HFFc6 (cell line): ENCODE results near the gene CYTH4. TPM values are rescaled to one million over a fixed set of nuclear protein-coding genes. Genes with fewer than 3 reads are reported as not detected.
"Not testable (repeated sequence)": the region's sequence is repeated elsewhere in the genome, so short reads cannot be mapped to it uniquely, and the experiment has no call there.

Source experiments
- DNase-seq: peaks from one replicate; pipeline ENCODE4 v3.0.0-alpha.2; 2018
- H3K27ac Mint-ChIP-seq: 2 replicates; pipeline ENCODE4 v1.8.0; 2020; ENCODE audit warnings: mild to moderate bottlenecking, mixed read lengths
- H3K27me3 Mint-ChIP-seq: 2 replicates; pipeline ENCODE4 v1.8.0; 2021; ENCODE audit warnings: mild to moderate bottlenecking, moderate library complexity, mixed read lengths; ENCODE audit not compliant: insufficient read depth
- H3K36me3 Mint-ChIP-seq: 2 replicates; pipeline ENCODE4 v1.8.0; 2021; ENCODE audit warnings: low read depth, mixed read lengths
- H3K4me1 Mint-ChIP-seq: 2 replicates; pipeline ENCODE4 v1.8.0; 2020; ENCODE audit warnings: low read depth, mixed read lengths
- H3K4me3 Mint-ChIP-seq: 2 replicates; pipeline ENCODE4 v1.8.0; 2020; ENCODE audit warnings: mild to moderate bottlenecking, moderate library complexity, mixed read lengths
- H3K9me3 Mint-ChIP-seq: 2 replicates; pipeline ENCODE4 v1.8.0; 2020; ENCODE audit warnings: mild to moderate bottlenecking, mixed read lengths
- total RNA-seq, 6 experiments: library from RNA; stranded (reverse); fragmentation: NEBNext Ultra II Directional; extraction: Animal tissue kit (Norgen Biotek cat#: 25700); gene quantifications; 2 replicates in 1 of 6; 3 replicates in 5 of 6; pipeline ENCODE4 v1.2.3, GENCODE V29; 2021
- TF ChIP-seq, protein P1 (sequence below): fragments of 200-600 bp; sonication (generic); IDR thresholded peaks from 2 replicates; pipeline ENCODE4 v1.5.0; 2021; ENCODE audit warnings: antibody characterized with exemption, mild to moderate bottlenecking

CYTH4 gene
- total RNA-seq, 6 experiments from 2014 or later: 0.28 TPM; not detected in 5

DNA sequence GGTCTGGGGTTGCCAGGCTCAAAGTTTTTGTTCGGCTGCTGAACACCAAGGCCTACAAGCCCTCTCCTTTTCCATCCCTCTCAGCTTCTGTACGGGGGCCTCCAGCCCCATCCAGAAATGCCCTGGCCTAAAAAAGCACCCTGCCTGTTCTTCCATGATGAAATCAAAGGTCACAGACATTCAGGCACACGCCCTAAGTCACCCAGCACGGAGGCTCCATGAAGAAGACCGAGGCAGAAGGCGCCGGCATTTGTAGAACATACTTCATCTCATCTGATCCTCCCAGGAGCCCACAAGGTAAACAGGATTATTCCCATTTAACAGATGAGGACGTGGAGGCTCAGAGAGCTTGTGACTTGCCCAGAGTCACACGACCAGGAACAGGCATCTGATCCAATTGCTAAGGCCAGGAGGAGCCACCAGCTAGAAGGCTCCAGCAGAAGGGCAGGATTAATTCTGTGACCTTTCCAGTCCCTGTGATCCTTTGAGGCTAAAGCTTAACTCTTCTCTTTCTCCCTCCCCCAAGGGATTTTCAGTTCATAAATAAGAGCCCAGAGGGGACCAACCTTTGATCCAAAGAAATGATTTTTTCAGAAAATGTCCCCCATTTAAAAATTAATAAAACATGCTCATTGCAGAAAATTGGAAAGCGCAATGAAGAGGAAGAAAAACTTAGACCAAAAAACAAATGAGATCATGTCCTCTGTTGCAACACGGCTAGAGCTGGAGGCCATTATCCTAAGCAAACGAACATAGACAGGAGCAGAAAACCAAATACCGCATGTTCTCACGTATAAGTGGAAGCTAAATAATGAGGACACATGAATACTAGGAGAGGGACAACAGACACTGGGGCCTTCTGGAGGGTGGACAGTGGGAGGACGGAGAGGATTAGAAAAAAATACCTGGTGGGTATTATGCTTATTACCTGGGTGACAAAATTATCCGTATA is 38.7 kb downstream of the CYTH4 start:
- DNase-seq: no peak

DNA sequence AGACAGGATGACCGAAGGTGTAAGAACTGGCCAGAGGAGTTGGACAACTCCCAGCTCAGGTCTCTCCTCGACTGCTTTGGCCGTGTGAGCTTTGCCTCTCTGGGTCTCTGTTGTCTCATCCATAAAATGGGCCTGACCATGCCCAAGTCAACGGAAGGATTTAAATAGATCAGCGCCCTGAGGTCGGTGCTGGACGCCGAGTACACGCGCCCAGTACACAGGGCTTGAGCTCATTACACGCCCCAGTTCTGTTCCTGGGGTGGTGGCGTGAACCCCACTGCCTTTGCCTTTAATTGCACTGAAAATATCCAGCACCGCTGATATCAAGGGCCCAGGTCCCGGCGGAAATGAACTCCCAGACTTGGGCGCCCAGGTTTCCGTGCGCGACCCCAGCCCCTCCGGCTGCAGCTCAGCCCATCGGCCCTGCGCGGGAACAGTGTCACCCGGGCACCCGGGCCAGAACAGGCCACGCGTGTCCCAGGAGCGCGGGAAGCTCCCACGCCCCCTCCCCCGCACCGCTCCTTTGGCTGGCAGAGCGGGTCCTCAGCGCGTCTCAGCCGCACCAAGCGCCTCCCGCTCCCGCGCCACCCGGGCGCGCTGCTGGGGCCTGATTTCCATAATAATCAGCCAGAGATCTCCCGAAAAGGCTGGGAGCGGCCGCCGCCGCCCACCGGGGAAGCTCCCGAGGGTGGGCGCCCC is 42.2 kb downstream of the CYTH4 start:
- peaks cover 13% of the 10 kb centered on the region for H3K27me3 Mint-ChIP-seq
- no peak overlapping the region for H3K4me3 Mint-ChIP-seq
- peaks cover 8% of the 10 kb centered on the region for H3K36me3 Mint-ChIP-seq
- H3K9me3 Mint-ChIP-seq: peaks cover 12% of the 10 kb centered on the region; the same call in 1 of the 2 replicates
- peaks cover 45% of the 10 kb centered on the region for H3K4me1 Mint-ChIP-seq
- TF ChIP-seq, protein P1, sequence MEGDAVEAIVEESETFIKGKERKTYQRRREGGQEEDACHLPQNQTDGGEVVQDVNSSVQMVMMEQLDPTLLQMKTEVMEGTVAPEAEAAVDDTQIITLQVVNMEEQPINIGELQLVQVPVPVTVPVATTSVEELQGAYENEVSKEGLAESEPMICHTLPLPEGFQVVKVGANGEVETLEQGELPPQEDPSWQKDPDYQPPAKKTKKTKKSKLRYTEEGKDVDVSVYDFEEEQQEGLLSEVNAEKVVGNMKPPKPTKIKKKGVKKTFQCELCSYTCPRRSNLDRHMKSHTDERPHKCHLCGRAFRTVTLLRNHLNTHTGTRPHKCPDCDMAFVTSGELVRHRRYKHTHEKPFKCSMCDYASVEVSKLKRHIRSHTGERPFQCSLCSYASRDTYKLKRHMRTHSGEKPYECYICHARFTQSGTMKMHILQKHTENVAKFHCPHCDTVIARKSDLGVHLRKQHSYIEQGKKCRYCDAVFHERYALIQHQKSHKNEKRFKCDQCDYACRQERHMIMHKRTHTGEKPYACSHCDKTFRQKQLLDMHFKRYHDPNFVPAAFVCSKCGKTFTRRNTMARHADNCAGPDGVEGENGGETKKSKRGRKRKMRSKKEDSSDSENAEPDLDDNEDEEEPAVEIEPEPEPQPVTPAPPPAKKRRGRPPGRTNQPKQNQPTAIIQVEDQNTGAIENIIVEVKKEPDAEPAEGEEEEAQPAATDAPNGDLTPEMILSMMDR: no peak
- no peak for DNase-seq
- H3K27ac Mint-ChIP-seq: no peak overlapping the region

More for the DNA sequence above, 38.7 kb downstream of the CYTH4 start:
- Mint-ChIP-seq H3K9me3 (no peaks in the 10 kb centered on the region), H3K4me1 (peaks cover 40% of the 10 kb centered on the region), H3K4me3 (no peak overlapping the region), H3K36me3 (no peaks in the 10 kb centered on the region), H3K27ac (no peak overlapping the region), H3K27me3 (peaks cover 9% of the 10 kb centered on the region)
- TF ChIP-seq, protein P1: no peak

DNA sequence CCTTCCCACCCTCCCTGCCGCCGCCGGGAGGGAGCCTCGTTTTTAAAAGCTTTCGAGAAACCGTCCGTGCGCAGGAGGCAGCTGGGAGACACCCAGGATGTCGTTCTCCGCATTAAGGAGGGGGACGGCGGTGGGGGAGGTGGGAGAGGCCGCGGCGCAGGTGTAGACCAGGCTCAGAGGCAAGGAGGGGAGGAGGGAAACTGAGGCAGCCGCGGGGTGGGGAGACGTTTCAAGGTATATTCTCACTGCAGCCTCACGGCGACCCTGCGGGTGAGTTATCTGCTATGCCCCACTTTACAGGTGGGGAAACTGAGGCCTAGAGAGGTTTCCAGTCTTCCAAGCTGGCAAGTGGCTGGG is 42.7 kb downstream of the CYTH4 start:
- H3K4me1 Mint-ChIP-seq: peaks cover 50% of the 10 kb centered on the region
- DNase-seq: no peak
- no peak overlapping the region for H3K27ac Mint-ChIP-seq
- H3K9me3 Mint-ChIP-seq: peaks cover 12% of the 10 kb centered on the region; the same call in 1 of the 2 replicates
- peaks cover 8% of the 10 kb centered on the region for H3K36me3 Mint-ChIP-seq
- H3K27me3 Mint-ChIP-seq: peaks cover 13% of the 10 kb centered on the region
- no peak overlapping the region for H3K4me3 Mint-ChIP-seq
- TF ChIP-seq, protein P1: no peak

DNA sequence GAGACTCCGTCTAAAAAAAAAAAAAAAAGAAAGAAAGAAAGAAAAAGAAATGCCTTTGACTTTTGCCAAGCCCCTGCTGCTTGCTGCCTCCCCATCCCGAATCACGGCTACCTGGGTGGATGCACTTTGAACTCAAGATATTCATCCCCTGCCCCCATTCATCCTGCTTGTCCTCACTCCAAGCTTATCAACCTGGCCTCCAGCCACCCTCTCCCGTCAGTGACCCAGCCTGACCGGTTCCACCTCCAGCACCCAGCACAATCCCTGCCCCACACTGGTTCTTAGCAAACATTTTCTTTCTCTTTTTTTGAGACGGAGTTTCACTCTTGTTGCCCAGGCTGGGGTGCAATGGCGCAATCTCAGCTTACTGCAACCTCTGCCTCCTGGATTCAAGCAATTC is 44.4 kb downstream of the CYTH4 start:
- no peak for DNase-seq
- Mint-ChIP-seq H3K4me1 (peaks cover 60% of the 10 kb centered on the region), H3K27me3 (peaks cover 13% of the 10 kb centered on the region), H3K4me3 (no peak overlapping the region), H3K27ac (no peak overlapping the region), H3K9me3 (peaks cover 12% of the 10 kb centered on the region; the same call in 1 of the 2 replicates), H3K36me3 (peaks cover 8% of the 10 kb centered on the region)
- TF ChIP-seq, protein P1: no peak

DNA sequence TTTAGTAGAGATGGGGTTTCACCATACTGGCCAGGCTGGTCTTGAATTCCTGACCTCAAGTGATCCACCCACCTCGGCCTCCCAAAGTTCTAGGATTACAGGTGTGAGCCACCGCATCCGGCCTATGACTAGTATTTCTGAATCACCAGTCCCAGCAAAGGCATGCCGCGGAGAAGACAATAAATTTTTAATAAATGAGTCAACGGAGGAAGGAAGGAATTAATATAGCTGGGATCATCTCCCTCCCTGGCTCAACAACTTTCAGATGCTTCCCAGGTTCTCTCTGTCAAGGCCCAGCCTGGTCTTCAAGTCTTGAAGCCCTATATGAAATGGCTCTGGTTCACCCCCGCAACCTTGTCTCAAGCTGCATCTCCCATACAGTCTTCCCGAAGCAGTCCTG is 45.7 kb downstream of the CYTH4 start:
- peak; percentile 93 for DNase-seq
- peaks cover 12% of the 10 kb centered on the region; the same call in 1 of the 2 replicates for H3K9me3 Mint-ChIP-seq
- H3K27me3 Mint-ChIP-seq: peaks cover 15% of the 10 kb centered on the region
- H3K36me3 Mint-ChIP-seq: peaks cover 8% of the 10 kb centered on the region
- peak overlapping the region; percentile 93 for H3K27ac Mint-ChIP-seq
- peak overlapping the region; percentile 25; the same call in 1 of the 2 replicates for H3K4me3 Mint-ChIP-seq
- TF ChIP-seq, protein P1: no peak
- H3K4me1 Mint-ChIP-seq: peaks cover 62% of the 10 kb centered on the region

DNA sequence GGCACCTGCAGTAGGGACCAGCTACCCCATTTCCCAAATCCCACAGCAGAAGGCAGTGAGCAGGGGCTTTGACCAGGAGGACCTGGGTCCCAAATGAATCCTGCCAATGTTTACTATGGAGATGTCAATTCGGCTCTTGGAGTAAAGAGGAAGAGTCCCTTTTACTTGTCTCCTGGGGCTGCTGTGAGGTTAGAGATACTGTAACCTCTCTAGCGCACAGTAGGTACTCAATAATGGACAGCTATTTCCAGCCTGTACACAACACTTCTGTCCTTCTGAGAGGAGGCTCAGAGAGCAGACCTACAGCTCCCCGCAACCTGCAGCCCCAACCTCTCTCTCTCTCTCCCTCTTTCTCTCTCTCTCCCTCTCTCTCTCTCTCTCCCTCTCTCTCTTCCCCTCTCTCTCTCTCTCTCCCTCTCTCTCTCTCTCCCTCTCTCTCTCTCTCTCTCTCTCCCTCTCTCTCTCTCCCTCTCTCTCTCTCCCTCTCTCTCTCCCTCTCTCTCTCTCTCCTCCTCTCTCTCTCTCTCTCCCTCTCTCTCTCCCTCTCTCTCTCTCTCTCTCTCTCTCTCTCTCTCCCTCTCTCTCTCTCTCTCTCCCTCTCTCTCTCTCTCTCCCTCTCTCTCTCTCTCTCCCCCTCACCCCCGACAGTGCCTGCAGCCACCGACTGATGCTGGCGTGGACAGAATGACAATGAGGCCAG is 46.4 kb downstream of the CYTH4 start:
- not testable (repeated sequence) for DNase-seq, H3K36me3 Mint-ChIP-seq
- H3K4me3 Mint-ChIP-seq: peak overlapping the region; percentile 43
- H3K27ac Mint-ChIP-seq: peak overlapping the region; percentile 93
- H3K27me3 Mint-ChIP-seq: peaks cover 15% of the 10 kb centered on the region
- peaks cover 12% of the 10 kb centered on the region; the same call in 1 of the 2 replicates for H3K9me3 Mint-ChIP-seq
- peaks cover 60% of the 10 kb centered on the region for H3K4me1 Mint-ChIP-seq
